Myocyte (in vitro differentiated cells): ENCODE results near the gene FEV. TPM values are rescaled to one million over a fixed set of nuclear protein-coding genes. Genes with fewer than 3 reads are reported as not detected.

ENCODE experiments used
- DNase-seq: peaks from one replicate; pipeline ENCODE4 v3.0.0-alpha.2; 2012; ENCODE audit warnings: low read depth
- polyA plus RNA-seq: library from polyadenylated mRNA; unstranded; fragments of >200 nt; gene quantifications from one replicate; pipeline ENCODE4 v1.2.1, GENCODE V29; 2012; ENCODE audit warnings: missing spikeins
- total RNA-seq: library from RNA; depleted of rRNA; stranded (reverse); fragments of >200 nt; gene quantifications from 2 replicates; pipeline ENCODE4 v1.2.3, GENCODE V29; 2014

Gene FEV
- not detected in 2 replicates for total RNA-seq
- not detected for polyA plus RNA-seq

GRCh38 chr2:218985021-218985324, at the start of gene FEV:
Gene FEV, minus strand, starts transcription at chr2:218985184. Its CDS starts 109 bp downstream, at chr2:218985075.
- no peak for DNase-seq

- DNase-seq: no peak
Measured at GRCh38 chr2:219032051-219032745, 47.2 kb upstream of the FEV start.

- DNase-seq: no peak
Measured at GRCh38 chr2:219031005-219031738, 46.2 kb upstream of the FEV start.

GRCh38 chr2:219030177-219030940, 45.4 kb upstream of the FEV start:
- no peak for DNase-seq

GRCh38 chr2:219029829-219030165, 44.8 kb upstream of the FEV start:
- peak; percentile 76 for DNase-seq

GRCh38 chr2:219028996-219029828, 44.2 kb upstream of the FEV start:
- DNase-seq: no peak

DNA sequence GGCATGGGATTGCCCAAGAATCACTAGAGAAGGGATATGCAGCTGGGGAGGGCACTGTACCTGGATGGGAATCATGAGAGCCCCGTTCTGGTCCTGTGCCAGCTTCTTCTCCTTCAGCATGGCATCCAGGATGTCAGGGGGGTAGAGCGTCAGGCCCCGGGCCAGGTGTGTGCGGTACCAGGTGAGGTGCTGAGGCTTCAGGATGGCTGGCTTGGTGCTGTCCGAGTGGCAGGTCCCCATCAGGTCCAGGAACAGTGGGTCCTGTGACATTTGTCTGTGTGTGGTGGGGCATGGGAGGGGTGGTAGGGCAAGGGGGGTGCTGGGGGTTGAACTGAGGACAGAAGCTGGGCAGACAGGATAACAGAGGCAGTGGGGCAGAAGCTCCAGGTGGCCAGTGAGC, 43.2 kb upstream of the FEV start:
- no peak for DNase-seq

DNA sequence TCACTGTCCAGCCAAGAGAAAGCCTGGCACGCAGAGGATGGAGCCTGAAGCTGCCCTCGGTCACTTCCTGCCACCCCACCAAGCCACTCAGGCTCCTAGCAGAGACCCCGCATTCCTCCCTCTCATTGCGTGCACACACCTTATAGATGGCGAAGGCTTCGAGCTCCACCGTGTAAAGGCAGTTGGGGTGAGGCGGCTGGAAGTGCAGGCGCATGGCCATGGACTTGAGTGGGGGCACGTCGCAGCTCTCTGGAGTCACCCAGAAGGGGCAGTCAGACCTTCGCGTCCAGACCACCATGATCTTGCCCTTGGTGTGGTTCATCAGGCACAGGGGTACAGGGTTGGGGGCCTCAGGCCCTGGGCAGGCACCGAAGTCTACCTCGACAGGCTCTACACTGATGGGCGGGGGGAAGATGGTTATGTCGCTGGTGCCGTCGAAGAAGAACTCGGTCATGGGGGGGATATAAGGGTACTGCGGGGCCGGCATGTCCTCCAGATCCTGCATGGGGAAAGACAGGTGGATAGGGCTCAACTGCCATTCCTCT, 42.6 kb upstream of the FEV start:
- DNase-seq: no peak

DNA sequence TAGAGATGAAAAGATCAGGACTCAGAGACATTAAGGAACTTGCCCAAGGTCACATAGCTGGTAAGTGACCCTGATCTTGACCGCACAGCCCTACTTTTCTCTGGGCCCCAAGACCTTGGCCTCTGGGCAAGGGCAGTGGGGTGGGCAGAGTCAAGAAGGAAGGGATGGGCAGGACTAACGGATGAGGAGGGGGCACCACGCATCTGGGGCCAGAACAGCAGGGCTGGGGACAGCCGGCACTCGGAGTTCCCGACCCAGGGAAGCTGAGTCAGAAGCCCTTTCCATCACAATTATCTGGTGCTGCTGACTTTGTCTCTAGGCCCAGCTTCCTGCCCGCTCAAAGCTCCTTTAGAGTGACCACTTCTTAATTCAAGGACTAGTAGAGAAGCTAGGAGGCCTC, 42.0 kb upstream of the FEV start:
- no peak for DNase-seq

GRCh38 chr2:219025637-219026585, 40.9 kb upstream of the FEV start:
- DNase-seq: no peak

GRCh38 chr2:219024059-219024458, 39.1 kb upstream of the FEV start:
- no peak for DNase-seq

GRCh38 chr2:219023045-219023605, 38.1 kb upstream of the FEV start:
- DNase-seq: no peak

GRCh38 chr2:219022616-219023015, 37.6 kb upstream of the FEV start:
- no peak for DNase-seq

DNA sequence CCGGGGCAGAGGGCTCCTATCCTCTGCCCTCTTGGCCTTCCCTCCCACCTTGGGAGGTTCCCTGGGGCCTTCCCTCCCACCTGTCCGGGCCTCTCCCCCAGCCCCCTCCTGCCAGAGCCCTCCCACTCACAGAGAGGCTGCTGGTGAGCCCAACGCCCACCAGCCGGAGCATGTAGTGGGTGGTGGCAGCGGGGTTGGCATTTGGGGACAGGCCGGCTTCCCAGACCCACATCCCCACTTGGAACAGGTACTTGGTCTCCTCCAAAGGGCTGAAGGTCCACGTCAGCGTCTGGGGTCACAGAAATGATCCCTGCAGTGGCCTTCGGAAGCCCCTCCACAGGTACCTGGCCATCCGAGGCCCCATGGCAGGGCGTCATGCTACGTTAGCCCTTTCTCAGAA, 37.1 kb upstream of the FEV start:
- no peak for DNase-seq

DNA sequence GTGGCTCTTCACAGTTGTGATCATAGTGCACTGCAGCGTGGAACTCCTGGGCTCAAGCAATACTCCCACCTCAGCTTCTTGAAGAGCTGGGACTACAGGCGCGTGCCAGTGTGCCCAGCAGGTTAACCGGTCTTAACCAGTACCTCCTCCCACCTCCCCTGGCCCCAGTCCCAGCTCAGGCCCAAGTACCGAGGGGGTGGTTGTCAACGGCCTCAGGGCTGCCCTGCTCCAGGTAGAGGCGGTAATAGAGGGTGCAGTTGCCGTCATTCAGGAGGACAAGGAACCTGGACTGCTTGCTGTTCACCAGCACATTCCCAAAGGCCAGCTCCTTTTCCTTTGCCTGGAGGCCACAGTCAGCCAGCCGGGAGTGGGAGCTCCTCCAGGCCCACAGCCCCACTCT, 36.6 kb upstream of the FEV start:
- DNase-seq: no peak

DNA sequence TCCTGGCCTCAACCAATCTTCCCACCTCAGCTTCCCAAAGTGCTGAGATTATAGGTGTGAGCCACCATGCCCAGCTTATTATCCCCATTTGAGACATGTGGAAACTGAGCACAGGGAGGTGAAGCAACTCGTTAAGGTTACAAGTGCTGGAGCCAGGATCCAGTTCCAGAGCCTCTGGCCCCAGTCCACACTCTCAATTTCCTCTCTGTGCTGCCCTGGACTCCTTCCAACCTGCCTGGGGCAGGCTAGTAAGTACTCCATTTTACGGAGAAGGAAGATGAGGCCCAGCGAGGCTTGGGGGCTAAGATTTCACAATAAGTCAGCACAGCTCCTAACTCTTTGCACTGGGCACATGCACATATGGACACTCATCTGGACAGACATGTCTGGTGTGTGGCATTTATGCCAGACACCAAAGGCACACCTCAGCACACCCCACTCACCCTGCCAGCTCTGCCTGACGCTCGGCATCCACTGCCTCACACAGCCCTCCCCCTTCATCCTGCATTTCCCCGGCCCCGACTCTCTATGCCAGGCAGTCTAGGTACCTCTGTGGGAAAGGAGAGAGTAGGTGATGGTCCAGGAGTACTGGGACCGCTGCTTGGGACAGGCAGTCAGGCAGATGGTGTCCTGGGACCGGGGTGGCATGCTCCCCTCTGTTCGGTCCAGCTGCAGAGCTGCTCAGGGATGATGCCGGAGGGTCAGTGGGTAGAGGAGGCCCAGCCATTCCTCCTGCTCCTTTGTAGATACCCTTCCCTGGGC, 35.8 kb upstream of the FEV start:
- no peak for DNase-seq

GRCh38 chr2:219019436-219019835, 34.5 kb upstream of the FEV start:
- no peak for DNase-seq

DNA sequence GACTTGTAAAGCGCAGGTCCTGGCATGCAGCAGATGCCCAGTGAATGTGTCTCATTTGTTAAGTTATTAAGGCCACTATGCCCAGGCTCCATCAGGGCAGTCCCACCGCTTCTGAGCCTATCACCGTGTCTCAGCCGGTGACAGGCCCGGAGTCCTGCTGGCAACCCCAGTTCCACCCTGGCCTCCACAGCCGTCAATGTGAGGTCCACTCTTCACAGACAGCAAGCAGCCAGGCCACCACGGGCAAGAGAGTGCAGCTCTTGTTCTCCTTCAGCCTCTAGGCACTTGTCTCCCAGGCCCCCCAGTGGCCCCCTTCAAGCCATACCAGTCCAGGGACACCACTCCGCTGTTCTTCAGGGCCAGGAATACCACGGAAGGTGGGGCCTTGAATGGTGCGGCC, 33.7 kb upstream of the FEV start:
- no peak for DNase-seq

GRCh38 chr2:219018286-219018685, 33.3 kb upstream of the FEV start:
- no peak for DNase-seq
